DMS153 treated with DMSO at 0.1 percent for 48 hours (cell line): ENCODE measurements around the gene DNAJB12.
A peak's percentile ranks its signal among the peaks of the same experiment; 100 is the strongest.
"Not testable (repeated sequence)": the region's sequence is repeated elsewhere in the genome, so short reads cannot be mapped to it uniquely, and the experiment has no call there.

Experiments
- DNase-seq: peaks from one replicate; lab custom pipeline; 2025; ENCODE audit not compliant: unreplicated experiment; lab: John Stamatoyannopoulos, UW

Gene DNAJB12

DNA sequence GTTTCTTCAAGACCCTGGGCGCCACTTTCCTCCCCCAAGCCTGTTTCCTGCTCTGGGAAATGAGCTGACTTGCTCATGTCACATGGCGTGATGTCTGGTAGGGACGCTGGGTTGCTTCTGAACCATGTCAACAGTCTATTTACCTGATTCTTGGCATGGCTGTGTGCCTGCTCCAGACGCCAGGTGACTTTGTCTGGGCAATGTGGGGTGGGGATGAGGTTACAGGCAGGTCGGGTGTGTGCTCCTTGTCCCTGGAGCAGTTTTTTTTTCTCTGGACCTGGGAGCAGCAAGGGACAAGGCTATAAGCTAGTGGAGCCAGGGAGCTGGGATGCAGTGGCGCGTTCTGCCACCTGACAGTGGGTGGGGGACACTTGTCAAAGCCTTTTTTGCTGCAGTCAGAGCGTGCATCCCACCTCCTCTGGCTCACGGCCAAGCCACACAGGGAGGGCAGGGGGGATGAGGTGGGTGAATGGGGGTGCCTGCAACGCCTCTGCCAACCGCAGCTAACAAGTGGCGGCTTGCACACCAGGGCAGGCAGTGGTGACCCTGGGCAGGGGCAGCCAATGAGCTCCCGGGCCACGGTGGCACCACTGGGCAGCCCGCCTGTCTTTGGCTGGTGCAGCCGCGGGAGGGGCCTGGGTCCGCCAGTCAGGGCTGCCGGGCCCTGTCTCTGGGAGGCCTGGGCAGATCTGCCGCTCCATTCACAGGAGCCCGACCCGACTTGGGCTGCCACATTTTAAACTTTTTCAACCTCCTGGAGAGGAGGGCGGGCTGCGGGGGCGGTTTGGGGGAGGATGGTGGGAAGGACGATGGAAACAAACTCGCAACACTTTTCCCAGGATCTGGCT, 22.9 kb downstream of the DNAJB12 start:
- DNase-seq: peak; percentile 91

DNA sequence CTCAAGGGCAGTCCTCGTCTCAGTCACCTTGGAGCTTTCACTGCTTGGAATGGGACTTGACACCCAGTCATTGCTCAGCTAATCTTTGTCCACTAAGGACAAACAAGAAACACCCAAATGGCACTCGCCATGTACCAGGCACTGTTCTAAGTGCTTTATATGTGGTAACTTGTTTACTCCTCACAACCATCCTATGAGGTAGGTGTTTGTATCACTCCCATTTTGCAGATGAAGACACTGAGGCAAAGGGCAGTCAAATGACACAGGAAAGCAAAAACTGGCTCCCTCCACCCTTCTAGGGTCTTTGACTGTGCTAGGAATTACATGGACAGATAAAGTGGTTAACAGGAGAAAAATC, 24.7 kb downstream of the DNAJB12 start:
- DNase-seq: no peak

DNA sequence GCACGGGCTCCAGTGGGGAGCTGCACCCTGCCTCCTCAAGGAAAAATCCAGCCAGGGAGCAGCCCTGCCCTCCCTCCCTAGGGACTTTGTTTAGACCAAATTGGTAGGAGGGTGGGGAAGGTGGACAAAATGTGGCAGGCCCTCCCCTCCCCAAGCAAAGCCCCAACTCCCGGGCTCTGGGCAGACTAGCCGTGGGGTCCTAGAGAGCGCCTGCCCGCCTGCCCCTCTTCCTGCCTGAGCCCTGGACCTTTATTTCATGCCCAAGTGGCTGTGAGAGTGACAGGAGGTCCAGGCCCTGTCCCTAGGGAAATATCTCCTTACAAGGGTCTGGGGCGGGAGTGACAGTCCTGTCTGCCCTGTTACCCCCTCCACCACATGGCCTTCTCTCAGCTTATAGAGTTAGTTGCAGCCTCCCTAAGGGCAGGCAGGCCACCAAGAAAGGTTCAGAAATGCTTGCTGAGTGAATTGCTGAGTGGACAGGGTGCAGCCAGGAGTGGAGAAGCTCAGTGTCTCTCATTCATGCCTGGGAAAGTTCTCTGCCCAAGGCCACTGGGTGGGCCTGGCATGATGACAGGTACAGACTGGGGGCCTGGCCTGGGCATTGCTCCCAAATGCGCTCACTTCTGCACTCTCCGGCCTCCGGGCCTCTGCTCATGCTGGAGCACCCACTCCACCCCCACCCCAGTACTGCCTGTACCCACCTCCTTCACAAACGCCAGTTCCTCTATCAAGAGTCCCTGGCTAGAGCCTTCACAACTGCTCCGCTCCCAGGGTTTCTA, 25.2 kb downstream of the DNAJB12 start:
- no peak for DNase-seq

DNA sequence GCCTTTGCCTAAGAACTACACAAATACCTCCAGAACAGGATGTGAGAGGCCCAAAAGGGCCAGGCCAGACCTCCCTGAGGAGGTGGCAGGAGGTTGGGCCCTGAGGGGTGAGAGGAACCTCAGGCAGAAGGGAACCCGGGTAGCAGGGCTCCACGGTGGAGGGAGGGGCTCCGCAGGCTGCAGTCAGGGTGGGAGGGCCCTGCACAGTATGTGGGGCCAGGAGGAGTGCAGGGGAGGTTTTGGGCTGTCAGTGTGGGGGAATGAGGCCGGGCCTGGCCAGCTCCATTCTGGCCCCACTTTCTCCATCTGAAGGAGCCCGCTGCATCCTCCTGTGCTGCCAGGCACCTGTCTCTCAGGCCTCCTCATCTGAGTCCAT, 25.9 kb downstream of the DNAJB12 start:
- no peak for DNase-seq

DNA sequence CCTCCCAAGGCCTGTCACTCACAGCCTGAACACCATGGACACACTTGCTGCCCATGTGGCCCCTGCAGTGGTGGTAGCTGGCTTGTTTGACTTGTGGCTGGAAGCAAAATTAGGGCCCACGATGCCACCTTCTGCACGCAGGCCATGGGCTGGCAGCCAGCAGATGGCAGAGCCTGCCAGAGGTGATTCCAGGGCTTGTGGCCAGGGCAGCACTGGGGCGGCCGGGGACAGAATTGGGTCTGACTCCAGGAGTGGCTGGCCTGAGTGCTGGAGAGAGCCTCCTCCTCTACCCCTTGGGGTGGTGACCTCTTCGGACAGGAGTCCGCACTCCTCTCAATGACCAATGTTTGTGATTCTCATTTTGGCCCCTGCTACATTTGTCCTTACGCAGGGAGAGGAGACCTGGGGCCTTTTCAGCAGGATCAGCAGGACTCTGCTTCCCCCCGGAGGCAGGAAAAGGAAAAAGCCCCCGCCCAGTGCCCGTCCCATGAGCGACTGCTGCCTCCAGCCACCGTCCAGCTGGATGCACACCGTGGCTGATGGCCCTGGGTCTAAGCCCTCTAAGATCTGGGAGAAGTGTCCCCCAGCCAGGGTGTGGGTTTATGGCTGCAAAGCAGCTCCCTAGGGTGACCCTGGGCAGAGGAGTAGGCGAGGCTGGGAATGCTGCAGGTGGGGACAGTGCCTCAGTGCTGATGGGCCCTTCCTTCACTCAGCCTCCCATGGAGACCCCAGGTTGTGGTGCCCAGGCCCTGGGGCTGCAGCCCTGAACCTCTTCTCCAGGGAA, 26.5 kb downstream of the DNAJB12 start:
- peak; percentile 58 for DNase-seq

DNA sequence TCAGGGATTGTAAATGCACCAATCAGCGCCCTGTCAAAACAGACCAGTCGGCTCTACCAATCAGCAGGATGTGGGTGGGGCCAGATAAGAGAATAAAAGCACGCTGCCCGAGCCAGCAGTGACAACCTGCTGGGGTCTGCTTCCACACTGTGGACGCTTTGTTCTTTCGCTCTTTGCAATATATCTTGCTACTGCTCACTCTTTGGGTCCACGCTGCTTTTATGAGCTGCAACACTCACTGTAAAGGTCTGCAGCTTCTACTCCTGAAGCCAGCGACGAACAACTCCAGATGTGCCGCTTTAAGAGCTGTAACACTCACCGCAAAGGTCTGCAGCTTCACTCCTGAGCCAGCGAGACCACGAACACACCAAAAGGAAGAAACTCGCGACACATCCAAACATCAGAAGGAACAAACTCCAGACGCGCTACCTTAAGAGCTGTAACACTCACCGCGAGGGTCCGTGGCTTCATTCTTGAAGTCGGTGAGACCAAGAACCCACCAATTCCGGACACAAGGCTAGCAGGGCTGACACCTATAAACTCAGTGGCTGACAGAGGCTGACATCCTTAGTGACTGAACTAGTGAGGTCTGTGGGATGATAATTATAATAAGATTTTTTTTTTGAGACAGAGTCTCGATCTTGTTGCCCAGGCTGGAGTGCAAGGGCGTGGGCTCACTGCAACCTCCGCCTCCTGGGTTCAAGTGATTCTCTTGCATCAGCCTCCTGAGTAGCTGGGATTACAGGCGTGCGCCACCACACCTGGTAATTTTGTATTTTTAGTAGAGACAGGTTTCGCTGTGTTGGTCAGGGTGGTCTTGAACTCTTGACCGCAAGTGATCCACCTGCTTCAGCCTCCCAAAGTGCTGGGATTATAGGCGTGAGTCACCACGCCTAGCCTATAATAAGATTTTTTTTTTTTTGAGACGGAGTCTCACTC, 27.8 kb downstream of the DNAJB12 start:
- not testable (repeated sequence) for DNase-seq

DNA sequence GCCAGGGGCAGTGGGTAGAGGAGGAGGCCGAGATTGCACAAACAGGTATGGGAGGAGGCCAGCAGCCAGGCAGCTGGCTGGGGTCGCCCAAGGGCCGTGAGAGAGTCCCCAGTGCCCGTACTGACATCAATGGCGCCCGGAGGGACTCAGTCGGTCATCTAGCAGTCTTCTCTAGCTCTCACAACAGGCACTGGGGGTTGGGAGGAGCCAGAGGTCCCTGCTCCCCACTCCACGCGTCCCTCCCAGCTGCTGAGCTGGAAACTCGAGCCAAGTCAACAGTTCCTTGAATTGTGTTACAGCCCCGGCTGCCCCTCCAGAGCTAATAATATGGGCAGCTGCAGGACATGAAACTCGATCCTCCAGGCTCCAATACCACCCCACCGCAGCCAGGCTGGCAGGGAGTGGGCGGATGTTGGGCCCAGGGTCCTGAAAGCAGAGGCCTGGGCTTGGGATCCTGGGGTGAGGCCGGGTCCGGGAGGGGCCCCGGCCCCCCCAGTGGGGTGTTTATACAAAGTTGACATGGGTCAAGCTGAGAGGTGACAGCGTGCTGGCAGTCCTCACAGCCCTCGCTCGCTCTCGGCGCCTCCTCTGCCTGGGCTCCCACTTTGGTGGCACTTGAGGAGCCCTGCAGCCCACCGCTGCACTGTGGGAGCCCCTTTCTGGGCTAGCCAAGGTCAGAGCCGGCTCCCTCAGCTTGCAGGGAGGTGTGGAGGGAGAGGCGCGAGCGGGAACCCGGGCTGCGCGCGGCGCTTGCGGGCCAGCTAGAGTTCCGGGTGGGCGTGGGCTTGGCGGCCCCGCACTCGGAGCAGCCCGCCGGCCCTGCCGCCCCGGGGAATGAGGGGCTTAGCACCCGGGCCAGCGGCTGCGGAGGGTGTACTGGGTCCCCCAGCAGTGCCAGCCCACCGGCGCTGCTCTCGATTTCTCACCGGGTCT, 29.2 kb downstream of the DNAJB12 start:
- peak; percentile 93 for DNase-seq

DNA sequence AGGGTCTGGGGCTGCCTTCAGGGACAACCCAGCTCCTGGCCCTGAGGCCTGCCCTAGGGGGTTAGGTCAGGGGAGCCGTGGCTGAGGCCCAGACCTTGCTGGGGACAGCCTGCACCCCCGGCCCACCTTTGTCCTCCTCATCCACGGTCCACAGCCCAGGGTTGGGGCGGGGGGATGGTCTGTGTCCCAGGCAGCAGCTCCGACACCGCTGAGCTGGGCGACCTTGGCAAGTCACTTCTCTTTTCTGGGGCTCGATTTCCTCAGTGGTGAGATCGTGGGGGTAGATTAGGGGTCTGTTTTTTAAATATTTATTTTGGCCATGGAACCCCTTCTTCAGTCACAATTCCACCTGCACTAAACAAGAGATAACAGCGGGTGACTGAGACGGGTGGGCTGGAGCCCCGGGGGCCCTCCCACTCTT, 30.9 kb downstream of the DNAJB12 start:
- DNase-seq: no peak

DNA sequence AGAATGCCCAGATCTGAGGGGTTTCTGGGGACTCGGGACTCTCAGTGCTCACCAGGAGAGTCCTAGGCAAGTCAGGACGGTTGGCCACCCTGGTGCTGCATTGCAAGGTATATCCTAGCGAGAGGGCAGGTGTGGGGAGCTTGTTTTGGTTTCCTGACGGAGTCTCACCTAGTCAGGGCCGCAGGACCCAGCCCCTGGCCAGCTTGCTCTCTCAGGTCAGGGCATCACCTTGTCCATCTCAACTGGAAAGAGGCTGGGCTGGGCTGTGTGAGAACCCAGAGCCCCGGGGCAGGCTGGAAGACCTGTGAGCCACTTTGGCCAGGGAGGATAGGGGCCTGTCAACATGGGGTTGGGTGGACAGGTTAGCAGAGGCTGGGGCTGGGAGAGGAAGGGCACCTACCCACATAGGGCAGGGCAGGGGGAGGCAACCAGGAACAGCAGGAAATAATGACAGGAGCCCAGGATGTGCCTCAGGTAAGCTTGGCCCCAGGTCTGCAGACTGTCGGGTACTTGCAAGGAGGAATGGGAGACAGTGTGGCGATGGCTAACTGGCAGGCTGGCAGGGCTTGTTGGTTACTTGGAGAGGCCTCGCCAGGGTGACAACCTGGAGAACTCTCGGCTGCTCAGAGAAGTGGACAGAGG, 31.5 kb downstream of the DNAJB12 start:
- DNase-seq: no peak

DNA sequence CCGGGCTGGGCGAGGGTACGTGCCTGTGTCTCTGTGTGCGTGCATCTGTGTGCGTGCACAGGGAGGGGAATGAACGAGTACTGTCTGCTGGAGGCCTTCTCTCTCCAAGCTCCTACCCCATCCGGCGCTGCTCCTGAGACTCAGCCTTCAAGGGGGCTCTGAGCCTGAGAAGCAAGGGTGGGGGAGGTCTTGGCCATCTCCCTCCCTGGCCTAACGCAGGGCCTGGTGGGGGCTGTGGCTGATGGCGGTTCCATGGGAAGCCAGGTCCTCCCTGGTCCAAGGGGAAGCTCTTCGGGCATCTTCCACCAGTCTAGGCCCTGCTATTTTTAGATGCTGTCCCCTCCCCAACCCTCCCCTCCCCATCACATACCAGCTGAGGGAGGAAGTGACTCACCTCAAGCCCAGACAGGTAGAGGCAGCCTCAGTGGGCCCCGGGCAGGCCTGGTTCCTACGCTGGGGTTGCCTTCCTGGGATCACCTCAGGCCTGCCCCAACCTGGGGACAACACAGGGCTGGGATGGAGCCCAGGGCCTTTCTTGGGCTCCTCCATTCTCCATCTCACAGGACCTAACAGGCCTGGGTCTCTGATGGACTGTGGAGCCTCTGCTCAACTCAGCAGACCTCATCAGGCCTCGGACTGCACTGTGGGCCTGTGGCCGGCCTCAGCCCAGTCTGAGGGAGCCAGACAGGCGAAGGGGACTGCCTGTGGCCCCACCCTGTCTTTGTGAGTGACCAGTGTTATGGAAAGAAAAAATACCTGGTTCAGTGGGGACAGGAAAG, 32.2 kb downstream of the DNAJB12 start:
- no peak for DNase-seq

DNA sequence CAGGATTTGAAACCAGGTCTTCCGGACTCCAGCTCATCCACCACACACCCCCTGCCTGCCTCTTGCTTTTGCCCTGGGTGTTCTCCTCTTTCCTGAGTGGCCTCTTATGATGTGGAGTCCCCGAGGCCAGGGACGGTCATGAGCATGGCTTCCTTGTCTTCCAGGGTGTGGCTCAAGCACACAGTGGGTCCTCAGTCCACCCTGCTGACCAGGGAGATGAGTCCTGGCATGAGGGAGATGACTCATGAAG, 32.8 kb downstream of the DNAJB12 start:
- no peak for DNase-seq

DNA sequence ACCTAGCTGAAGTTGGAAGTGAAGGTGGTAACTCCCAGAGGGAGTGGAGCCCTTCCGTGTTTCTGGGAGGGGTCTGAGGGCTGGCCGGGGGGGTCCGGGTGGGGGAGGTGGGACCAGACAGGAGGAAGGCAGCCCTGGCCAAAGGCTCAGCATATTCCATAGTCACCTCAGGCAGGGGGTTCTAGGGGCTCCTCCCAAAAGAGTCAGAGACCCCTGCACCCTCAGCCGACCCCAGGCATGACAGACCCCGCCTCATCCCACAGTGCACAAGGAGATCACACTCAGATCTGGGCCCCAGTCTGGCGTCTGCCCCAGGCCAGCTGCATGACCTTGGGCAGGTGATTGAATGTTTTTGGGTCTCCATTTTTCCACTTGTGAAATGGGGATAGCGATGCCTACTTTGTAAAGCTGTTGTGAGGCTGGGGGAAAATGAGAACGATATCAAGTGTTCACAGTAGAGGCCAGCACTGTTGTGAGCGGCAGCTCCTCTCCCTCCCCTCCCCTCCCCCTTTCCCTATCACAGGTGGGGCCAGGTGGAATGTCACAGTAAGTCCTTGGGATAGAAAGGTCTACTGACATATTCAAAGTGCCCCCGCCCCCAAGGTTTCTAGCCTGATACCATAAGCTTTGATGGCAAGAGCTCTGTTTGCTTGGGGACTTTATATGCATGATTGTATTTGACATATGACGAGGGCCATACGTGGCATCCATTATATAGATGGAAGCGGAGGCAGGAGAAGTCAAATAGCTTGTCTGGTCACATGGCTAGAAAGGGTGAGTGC, 33.3 kb downstream of the DNAJB12 start:
- DNase-seq: no peak

DNA sequence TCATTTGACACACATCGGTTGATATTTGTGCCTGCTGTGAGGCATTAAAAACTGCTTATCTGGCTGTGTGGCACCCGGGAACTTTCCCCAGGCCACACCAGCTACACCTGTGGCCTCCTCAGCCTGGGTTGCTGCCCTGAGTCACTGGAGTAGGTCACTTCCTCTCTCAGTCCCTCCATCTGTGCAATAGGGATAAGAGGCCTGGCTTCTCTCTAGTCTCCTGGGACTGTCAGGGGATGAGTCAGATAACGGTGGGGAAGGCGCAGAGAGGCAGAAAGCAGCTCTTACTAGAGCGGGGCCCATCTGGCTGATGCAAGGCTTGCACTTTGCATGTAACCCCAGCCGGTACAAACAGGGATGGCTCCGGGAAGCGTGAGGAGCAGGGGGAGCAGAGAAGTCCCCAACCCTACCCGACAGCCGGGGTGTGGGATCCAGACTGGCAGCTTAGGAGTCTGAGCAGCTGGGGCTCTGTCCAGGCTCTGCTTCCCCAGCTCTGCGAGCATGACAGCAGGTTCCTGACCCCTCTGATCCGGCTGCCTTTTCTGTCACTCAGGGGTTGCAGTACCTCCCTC, 34.0 kb downstream of the DNAJB12 start:
- DNase-seq: peak; percentile 80

DNA sequence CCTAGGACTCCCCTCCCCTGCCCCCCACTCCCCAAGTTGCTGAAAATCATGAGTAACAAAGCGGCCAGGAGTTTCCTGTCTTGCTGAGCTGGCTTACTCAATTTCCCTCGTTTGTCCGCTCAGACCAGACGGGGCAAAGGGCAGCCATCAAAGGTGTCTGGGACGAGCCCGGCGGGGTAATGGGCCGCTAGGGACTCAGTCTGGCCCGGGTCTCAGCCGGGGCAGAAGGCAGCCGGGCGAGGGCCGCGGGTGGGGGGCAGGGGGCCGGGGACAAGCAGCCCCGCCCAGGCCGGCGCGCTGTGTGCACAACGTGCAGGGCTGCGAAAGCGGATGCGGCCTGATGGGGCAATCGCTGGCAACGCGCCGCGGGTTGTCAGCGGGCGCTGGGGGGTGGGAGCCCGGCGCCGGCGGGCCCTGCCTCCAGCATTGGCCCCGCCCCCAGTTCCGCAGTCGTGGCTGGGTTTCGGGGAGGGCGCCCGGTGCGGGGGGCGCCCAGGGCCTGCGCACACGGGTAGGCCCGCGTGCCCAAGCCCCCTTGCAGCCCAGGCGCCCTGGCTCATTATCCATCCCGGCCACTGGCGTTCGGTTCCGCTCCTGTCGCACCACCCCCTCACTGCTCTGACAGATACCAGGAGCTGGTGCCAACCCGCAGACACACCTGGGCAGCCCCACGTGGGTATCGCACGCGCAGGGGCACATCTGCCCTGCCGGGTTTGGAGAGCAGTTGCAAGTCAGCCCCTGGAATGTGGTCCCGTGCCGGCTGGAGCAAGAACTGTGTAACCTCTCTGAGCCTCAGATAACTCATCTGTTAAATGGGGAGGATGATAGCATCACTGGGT, 35.1 kb downstream of the DNAJB12 start:
- DNase-seq: peak; percentile 69

DNA sequence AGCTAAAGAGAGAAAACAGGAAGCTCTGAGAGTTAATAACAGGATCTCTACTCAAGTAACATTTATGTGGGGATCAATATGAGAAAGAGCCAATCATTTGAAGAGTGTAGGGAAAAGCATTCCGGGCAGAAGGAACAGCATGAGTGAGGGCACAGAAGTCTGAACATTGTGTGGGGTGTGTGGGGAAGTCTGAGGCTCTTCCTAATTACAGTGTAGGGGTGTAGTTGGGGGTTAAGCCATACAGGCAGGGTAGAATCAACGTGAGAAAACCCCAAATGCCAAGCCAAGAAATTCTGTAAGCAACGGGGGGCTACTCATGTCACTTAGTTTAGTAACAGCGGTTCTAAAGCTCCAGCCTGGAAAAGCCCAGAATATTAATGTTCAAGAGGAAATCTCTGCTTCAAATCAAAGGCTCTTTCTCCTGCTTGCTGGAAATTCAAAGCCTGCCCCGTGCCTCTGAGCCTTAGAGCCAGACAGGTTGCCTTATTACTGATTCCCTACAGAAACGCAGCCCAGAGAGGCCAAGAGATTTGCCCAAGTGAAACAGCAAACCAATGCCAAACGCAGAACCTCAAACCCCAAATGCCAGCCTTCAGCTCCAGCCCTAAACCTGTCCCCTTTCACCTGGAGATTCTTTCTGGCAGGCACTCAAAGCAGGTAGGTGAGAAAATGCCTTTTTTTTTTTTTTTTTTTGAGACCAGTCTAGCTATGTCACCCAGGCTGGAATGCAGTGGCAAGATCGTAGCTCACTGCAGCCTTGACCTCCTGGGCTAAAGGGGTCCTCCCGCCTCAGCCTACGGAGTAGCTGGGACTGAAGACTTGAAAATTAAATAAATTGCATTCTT, 36.1 kb downstream of the DNAJB12 start:
- no peak for DNase-seq
